GM18507 (cell line): ENCODE results near the gene FMOD.

Experiments used
- DNase-seq: peaks from one replicate; pipeline ENCODE4 v3.0.0; 2011; ENCODE audit warnings: low read depth; ENCODE audit not compliant: insufficient read length; ENCODE audit errors: extremely low spot score
- FAIRE-seq: peaks from 2 replicates; lab custom pipeline; 2011; peaks lifted over from hg19 to GRCh38; lab: Jason Lieb, UNC

Gene FMOD

DNA sequence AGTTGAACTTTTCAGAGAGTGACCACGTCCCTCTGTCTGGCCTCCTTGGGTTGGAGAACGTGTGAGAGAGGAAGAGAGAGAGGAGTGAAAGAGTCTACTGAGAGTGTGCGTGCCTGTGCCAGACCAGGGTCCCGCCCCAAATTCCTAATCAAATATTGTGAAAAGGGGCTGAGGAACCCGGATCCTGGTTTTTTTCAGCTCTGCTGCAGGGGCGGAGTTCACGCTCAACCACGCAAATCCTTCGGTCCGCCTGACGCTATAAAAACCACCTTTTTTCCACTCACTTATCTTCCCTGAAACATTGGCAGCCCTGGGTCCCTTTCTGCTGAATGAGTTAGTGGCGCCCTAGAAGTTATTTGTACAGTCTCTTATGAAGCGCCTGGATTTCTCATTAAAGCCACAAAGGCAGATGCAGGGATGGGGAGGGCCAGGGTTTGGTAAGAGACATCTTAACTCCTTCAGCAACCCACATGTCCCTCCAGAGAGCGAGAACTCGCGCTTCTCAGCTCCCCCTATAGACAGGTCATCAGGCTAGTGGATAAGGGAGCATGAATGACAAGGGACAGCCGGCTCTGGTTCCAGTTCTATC is at the start of gene FMOD:
TSS of gene FMOD (minus strand) at position 86 of the 589 bp plus-strand sequence. CDS start 2,852 bp downstream, outside the sequence.
- no peak for FAIRE-seq
- no peak for DNase-seq

- FAIRE-seq (no peak), DNase-seq (no peak)
Observed at GRCh38 chr1:203396595-203397194, 45.8 kb upstream of the FMOD start.

DNA sequence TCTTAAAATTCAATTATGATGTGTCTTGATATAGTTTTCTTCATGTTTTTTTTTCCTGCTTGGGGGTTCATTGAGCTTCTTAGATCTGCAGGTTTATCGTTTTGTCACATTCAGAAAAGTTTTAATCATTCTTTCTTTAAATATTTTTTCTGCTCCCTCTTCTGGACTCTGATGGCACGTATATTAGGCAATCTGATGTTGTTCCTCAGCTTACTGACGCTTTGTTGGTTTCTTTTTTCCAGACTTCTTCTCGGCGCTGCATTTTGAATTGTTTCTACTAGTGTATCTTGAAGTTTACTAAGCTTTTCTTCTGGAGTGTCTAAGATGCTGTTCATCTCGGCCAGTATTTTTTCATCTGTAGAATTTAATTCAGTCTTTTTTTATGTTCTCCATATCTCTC is 44.8 kb upstream of the FMOD start:
- FAIRE-seq (no peak), DNase-seq (no peak)

DNA sequence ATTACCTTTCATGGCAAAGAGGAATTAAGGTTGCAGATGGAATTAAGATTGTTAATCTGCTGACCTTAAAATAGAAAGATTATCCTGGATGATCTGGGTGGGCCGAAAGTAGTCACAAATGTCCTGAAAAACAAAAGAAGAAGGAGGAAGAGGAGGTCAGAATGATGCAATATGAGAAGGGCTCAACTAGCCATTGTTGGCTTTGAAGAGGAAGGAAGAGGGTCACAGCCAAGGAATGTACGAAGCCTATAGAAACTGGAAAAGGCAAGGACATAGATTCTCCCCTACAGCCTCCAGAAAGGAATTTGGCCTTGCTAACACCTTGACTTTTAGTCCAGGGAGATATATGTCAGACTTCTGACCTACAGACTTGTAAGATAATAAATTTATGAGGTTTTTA is 39.4 kb upstream of the FMOD start:
- FAIRE-seq (no peak), DNase-seq (no peak)

DNA sequence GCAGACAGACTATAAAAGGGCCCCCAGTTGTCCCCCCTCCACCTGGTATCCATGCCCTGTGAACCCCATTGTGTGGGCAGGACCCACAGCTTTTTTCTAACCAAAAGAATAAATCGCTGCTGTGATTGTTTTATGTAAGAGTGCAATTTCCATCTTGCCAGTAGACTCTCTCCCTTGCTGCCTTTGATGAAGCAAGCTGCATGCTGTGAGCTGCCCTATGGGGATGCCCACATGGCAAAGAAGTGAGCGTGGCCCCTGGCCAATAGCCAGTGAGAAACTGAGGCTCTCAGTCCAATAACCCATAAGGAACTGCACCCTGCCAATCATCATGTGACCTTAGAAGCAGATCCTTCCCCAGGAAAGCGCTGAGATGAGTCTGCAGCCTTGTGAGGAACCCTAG is 37.8 kb upstream of the FMOD start:
- DNase-seq (no peak), FAIRE-seq (no peak)

DNA sequence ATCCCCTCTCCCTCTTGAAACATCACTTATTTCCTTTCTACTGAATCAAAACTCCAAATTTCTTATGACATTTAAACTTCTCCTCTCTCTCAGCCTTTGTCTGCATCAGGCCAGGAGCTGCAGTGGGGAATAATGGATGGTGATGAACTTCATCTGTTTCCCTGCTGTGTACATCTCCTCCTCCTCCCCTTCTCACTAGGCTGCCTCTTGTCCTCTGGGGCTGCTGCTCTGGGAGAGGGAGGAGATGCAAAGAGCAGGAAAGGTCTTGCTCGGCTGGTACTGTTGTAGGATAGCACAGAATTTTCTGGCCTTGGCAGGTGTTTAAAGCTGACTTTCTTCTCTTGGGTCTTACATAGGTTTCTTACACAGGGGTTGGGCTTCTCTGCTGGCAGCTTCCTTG is 31.1 kb upstream of the FMOD start:
- FAIRE-seq = no peak
- DNase-seq = no peak

DNA sequence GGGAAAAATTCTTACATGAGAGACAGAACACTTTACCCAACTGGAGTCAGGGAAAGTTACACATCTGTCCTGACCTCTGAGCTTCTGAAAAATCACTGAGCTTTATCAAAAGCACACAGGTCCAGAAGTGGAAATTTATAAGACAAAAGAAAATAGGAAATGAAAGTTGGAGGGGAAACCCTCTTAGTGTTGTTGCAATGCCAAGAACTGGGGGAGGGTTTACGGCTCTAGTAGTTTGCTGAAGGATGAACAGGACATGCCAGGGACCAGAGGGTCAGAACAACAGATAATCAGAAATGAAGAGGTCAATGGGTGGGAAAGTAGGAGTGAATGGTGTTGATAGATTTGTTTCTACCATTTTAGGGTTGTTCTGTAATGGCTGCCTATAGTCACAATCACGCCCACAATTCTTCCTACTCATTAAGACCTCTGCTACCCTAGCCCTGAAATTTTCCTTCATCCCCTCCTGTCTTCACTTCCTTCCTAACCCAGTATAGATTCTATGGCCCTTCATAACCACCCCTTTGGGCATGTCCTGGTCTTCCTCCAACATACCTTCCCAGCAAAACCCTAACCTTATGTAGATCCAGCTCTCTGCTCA is 30.3 kb upstream of the FMOD start:
- peak; percentile 17 for DNase-seq
- FAIRE-seq = peak; percentile 82

GRCh38 chr1:203380420-203381150 is 29.7 kb upstream of the FMOD start:
- DNase-seq (no peak), FAIRE-seq (no peak)

DNA sequence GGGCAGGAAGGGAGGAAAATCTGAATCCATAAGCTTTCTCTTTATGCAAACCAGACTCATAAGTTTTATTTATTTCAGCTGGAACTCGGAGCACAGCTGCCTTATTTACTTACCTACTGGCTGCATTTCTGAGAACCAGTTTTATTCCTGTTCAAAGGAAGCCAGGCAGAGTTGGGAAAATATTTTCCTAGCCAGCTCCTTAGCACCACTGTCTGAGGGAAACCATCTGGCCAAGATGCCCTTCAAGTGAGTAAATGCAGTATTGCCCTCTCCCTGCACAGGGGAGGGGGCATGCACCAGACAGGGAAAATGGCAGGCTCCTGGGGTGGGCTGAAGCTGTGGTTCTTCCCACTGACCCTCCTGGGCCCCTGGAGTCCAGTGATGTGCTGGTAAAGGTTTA is 28.9 kb upstream of the FMOD start:
- no peak for FAIRE-seq

GRCh38 chr1:203378556-203379245 is 27.8 kb upstream of the FMOD start:
- FAIRE-seq (no peak), DNase-seq (no peak)

More for the DNA sequence above, 28.9 kb upstream of the FMOD start:
- no peak for DNase-seq

DNA sequence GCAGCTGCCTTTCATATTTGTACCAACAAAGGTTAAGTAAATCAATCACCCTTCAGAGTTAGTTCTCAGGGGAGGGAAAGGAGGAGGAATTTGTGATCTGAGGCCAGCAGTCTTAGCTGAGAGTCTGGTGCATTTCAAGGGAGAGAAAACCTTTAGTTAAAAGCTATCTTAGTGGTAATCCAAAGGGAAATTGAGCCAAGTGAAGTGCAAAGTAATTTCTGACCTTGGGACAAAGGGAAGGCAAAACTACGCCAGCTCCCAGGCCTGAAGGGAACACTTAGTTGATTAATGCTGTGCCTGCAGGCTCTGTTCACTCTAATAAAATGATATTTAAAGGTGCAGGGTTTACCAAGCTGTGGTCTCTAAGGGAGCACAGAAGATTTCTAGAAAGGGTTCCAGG is 23.1 kb upstream of the FMOD start:
- DNase-seq (no peak), FAIRE-seq (no peak)

DNA sequence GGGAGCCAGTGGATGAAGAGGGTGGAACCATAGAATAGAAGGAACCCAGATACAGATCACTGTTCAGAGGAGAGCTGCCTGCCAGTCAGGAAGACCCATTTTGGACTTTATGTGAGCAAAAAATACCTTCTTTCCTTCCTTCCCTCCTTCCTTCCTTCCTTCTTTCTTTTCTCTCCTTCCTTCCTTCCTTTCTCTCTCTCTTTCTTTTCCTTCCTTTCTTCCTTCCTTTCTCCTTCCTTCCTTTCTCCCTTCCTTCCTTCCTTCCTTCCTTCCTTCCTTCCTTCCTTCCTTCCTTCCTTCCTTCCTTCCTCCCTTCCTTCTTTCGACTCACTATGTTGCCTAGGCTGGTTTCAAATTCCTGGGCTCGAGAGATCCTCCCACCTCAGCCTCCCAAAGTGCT is 22.1 kb upstream of the FMOD start:
- DNase-seq (no peak), FAIRE-seq (no peak)

DNA sequence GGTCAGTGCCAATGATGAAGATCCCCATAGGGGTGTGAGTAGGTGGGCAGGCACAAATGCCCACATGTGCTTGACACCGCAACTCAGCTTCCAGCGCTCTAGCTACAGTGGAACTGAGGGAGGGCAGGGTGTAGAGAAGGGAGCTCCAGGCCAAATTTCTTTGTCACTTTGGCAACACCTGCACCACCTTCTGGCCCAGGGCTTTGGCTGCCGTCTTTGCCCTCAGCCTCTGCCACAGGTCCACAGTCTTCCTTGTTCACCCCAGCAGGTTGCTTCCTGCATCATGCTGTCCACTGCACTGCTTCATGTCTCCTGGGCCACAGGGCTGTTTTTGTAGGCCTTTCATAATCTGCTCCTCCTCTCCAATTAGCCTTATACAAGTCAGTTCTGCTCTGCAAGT is 20.4 kb upstream of the FMOD start:
- DNase-seq (no peak), FAIRE-seq (no peak)

DNA sequence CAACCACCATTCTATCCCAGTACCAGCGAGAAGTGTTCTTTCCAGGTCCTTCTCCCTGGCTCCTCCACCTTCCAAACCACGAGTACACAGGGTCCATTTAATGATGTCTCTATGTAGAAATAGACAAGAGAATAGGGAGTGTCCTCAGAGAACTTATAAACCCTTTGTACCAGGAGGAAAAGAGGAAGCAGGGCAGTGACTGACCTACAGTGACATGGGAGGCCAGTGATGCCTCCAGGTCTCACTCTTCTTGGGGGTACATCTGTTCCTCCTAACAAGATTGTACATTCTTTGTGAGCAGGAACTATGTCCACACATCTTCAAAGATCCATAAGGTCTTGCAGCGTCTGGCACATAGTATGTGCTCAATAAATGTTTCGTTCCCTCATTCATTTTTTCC is 18.7 kb upstream of the FMOD start:
- no peak for DNase-seq
- no peak for FAIRE-seq

DNA sequence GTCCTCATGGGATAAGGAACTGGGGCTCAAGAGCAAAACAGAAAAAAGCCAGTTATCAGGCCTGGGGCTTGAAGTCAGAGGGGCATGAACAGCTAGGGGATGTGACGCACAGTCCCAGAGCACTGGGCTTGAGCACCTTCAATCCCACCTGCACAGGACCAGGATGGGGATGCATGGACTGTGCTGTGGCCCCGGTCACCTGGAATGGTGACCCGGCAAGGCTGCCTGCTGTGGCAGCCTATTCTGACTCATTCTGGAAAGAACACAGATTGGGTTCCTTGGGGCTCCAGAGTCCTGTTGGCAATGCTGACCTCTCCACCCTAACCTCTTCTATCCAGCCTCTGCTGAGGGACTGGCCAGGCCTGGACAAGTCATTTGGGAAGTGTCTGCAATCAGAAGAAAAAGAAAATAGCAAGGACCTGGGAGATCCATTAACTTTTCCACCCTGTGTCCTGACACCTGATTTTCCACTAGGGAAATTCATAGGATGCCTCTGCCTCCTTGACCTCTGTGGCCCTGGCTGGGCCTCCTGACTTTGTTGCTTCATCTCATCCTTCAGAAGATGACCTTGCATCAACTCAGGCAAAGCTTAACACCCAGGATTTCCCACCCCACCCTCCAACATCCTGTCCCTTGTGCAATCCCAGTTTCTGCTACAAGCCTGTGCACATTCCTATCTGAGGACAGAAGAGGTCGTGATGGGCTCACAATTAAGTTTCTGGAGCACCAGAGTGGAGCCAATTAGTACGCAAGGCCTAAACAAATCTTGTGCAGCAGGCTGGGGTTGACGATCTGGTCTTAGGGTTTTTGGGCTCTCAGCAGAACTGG is 17.9 kb upstream of the FMOD start:
- no peak for DNase-seq
- FAIRE-seq = no peak

- no peak for DNase-seq
Observed at GRCh38 chr1:203367057-203367456, 16.1 kb upstream of the FMOD start.

DNA sequence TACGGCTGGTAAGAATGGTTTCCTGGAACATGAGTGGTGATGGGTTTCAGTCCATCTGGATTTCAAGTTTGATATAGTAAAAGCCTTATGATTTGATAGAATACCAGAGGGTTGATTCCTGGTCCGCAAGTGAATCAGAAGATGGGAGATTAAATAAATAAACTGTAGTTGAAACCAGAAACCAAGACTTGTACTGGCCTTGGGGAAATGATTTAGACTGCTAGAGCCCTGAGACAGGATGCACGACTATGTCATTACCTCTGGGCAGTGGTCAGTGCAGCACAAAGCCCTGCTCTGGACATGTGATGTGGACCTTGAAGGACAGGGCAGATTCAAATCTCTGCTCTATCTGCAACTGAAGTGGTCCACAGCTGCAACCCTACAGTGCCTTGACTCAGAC is 15.6 kb upstream of the FMOD start:
- FAIRE-seq = no peak
- DNase-seq = no peak

More at GRCh38 chr1:203367057-203367456, 16.1 kb upstream of the FMOD start:
- no peak for FAIRE-seq

GRCh38 chr1:203364806-203365205 is 13.9 kb upstream of the FMOD start:
- no peak for FAIRE-seq

GRCh38 chr1:203364094-203364801 is 13.3 kb upstream of the FMOD start:
- no peak for FAIRE-seq
- DNase-seq = no peak

More at GRCh38 chr1:203364806-203365205, 13.9 kb upstream of the FMOD start:
- DNase-seq = no peak
